HepG2 (cell line): ENCODE data around the gene HEXD. TPM values are rescaled to one million over a fixed set of nuclear protein-coding genes. Genes with fewer than 3 reads are reported as not detected.

Experiments used
- CCAR2 ChIP-seq: fragments of 200-400 bp; formaldehyde crosslinking; optimal IDR thresholded peaks from 2 replicates; pipeline ENCODE3; 2018; ENCODE audit warnings: low read depth, mild to moderate bottlenecking, low read length, moderate library complexity
- CREB1 ChIP-seq, 2 experiments: fragments of 450-650 bp in 1 of 2; IDR thresholded peaks; 2 replicates each; pipeline ENCODE4 v1.6.1; 2016 to 2017; ENCODE audit warnings: control low read depth in 1 of 2, mild to moderate bottlenecking in 1 of 2, missing compliant biosample characterization in 1 of 2, missing genetic modification characterization in 1 of 2
- ERF ChIP-seq: IDR thresholded peaks from 2 replicates; pipeline ENCODE4 v1.6.1; 2018; ENCODE audit warnings: missing biosample characterization, missing genetic modification reagents
- ESRRA ChIP-seq: sonication (generic); formaldehyde crosslinking; IDR thresholded peaks from 2 replicates; pipeline ENCODE4 v1.5.1; 2020; ENCODE audit warnings: mild to moderate bottlenecking, low read depth, missing genetic modification reagents
- ETS1 ChIP-seq: sonication (generic); formaldehyde crosslinking; IDR thresholded peaks from 2 replicates; pipeline ENCODE4 v1.4.0; 2020; ENCODE audit warnings: missing genetic modification reagents
- HINFP ChIP-seq: sonication (generic); formaldehyde crosslinking; IDR thresholded peaks from 2 replicates; pipeline ENCODE4 v1.4.0; 2020; ENCODE audit warnings: low read depth, mild to moderate bottlenecking, missing genetic modification reagents
- HNF4A ChIP-seq: sonication (generic); formaldehyde crosslinking; IDR thresholded peaks from 2 replicates; pipeline ENCODE4 v1.4.0; 2020; ENCODE audit warnings: missing genetic modification reagents
- IRF9 ChIP-seq: sonication (generic); formaldehyde crosslinking; IDR thresholded peaks from 2 replicates; pipeline ENCODE4 v1.8.0; 2022; ENCODE audit warnings: missing genetic modification reagents, mild to moderate bottlenecking, borderline replicate concordance
- MTF2 ChIP-seq: sonication (generic); formaldehyde crosslinking; IDR thresholded peaks from 2 replicates; pipeline ENCODE4 v1.5.0; 2020; ENCODE audit warnings: missing genetic modification reagents, borderline replicate concordance
- NFE2L2 ChIP-seq: fragments of 150-350 bp; IDR thresholded peaks from 2 replicates; pipeline ENCODE4 v1.6.1; 2014; ENCODE audit warnings: low read length
- NFKB2 ChIP-seq: sonication (generic); formaldehyde crosslinking; IDR thresholded peaks from 2 replicates; pipeline ENCODE4 v1.4.0; 2020; ENCODE audit warnings: missing genetic modification reagents, borderline replicate concordance
- RAD21 ChIP-seq: fragments of 450-650 bp; formaldehyde crosslinking; IDR thresholded peaks from 2 replicates; pipeline ENCODE4 v1.5.0; 2020; ENCODE audit warnings: mild to moderate bottlenecking
- SCMH1 ChIP-seq: sonication (generic); formaldehyde crosslinking; IDR thresholded peaks from 2 replicates; pipeline ENCODE4 v1.9.0; 2021; ENCODE audit warnings: missing genetic modification reagents, mild to moderate bottlenecking, borderline replicate concordance
- SMAD9 ChIP-seq: sonication (generic); formaldehyde crosslinking; IDR thresholded peaks from 2 replicates; pipeline ENCODE4 v1.5.1; 2020; ENCODE audit warnings: mild to moderate bottlenecking, missing genetic modification reagents
- SP140L ChIP-seq: sonication (generic); formaldehyde crosslinking; IDR thresholded peaks from 2 replicates; pipeline ENCODE4 v1.4.0; 2020; ENCODE audit warnings: missing genetic modification reagents, borderline replicate concordance
- TAF15 ChIP-seq: fragments of 200-400 bp; formaldehyde crosslinking; IDR thresholded peaks from one replicate; pipeline ENCODE4 v1.6.1; 2018; ENCODE audit warnings: mild to moderate bottlenecking, low read depth, low read length; ENCODE audit not compliant: poor library complexity, severe bottlenecking
- TRIM22 ChIP-seq: fragments of 450-650 bp; IDR thresholded peaks from 2 replicates; pipeline ENCODE4 v1.6.1; 2017
- TSC22D2 ChIP-seq: sonication (generic); formaldehyde crosslinking; IDR thresholded peaks from 2 replicates; pipeline ENCODE4 v1.5.1; 2020; ENCODE audit warnings: missing genetic modification reagents, mild to moderate bottlenecking, borderline replicate concordance
- YY1 ChIP-seq: IDR thresholded peaks from 2 replicates; pipeline ENCODE4 v1.6.1; 2011; ENCODE audit warnings: low read length, low read depth, moderate library complexity, mild to moderate bottlenecking; ENCODE audit not compliant: insufficient read depth, insufficient replicate concordance
- ZNF205 ChIP-seq: IDR thresholded peaks from 2 replicates; pipeline ENCODE4 v1.6.1; 2018; ENCODE audit warnings: missing biosample characterization, missing genetic modification reagents
- ZNF326 ChIP-seq: sonication (generic); formaldehyde crosslinking; IDR thresholded peaks from 2 replicates; pipeline ENCODE4 v1.4.0; 2020; ENCODE audit warnings: missing genetic modification reagents, borderline replicate concordance
- ZNF570 ChIP-seq: sonication (generic); formaldehyde crosslinking; IDR thresholded peaks from 2 replicates; pipeline ENCODE4 v1.4.0; 2020; ENCODE audit warnings: mild to moderate bottlenecking, missing genetic modification reagents, borderline replicate concordance
- ZNF7 ChIP-seq: IDR thresholded peaks from 2 replicates; pipeline ENCODE4 v1.6.1; 2016; ENCODE audit warnings: missing biosample characterization, missing genetic modification reagents
- ZNF747 ChIP-seq: sonication (generic); formaldehyde crosslinking; IDR thresholded peaks from 2 replicates; pipeline ENCODE4 v1.8.1; 2023; ENCODE audit warnings: missing genetic modification reagents, mild to moderate bottlenecking, borderline replicate concordance
- ZNF776 ChIP-seq: sonication (generic); formaldehyde crosslinking; IDR thresholded peaks from 2 replicates; pipeline ENCODE4 v1.4.0; 2020; ENCODE audit warnings: mild to moderate bottlenecking, missing genetic modification reagents
- polyA plus RNA-seq, 8 experiments: library from polyadenylated mRNA; depleted of rRNA in 3 of 8; stranded (reverse) in 7 of 8; unstranded in 1 of 8; fragments of >200 nt; fragmentation: Illumina TruSeq in 4 of 8; extraction: Trizol in 4 of 8; gene quantifications; 2 replicates each; pipeline versions ENCODE4 v1.2.1 to v1.2.3, GENCODE V29; 2011 to 2016; ENCODE audit warnings: low read depth in 4 of 8, missing spikeins in 1 of 8, mixed read lengths in 1 of 8; ENCODE audit not compliant: insufficient read depth in 1 of 8
- total RNA-seq, 5 experiments: library from RNA; depleted of rRNA; stranded (reverse); fragments of >200 nt; fragmentation: Illumina TruSeq; extraction: Trizol; gene quantifications; 2 replicates each; pipeline ENCODE4 v1.2.3, GENCODE V29; 2016; ENCODE audit warnings: low read depth in 1 of 5

The HEXD gene
- total and polyA plus RNA-seq, 2 of the 13 experiments (the other 11 are each of a cell fraction or from before 2014, with no cell fraction given), result 22.3 to 41.8 TPM

- TF ChIP-seq HINFP (CRISPR knock-in tag), result peak; percentile 64; the same call in 1 of the 2 replicates
- TF ChIP-seq ZNF326, result no peak; the same call in 1 of the 2 replicates
- no peak for TF ChIP-seq TAF15
- TF ChIP-seq HNF4A (CRISPR knock-in tag), result peak; percentile 59; the same call in 1 of the 2 replicates
- TF ChIP-seq SP140L (CRISPR knock-in tag), result no peak
- no peak for TF ChIP-seq SMAD9 (CRISPR knock-in tag)
- TF ChIP-seq ZNF7, result no peak
- peak; percentile 79; the same call in 1 of the 2 replicates for TF ChIP-seq ESRRA (CRISPR knock-in tag)
- peak; percentile 56; the same call in 1 of the 2 replicates for TF ChIP-seq ZNF205 (CRISPR knock-in tag)
- no peak for TF ChIP-seq SCMH1
- no peak for TF ChIP-seq CREB1 (IDR thresholded peaks at IDR 0.05)
- TF ChIP-seq CREB1 (CRISPR knock-in tag; IDR thresholded peaks at IDR 0.05), result no peak
- TF ChIP-seq RAD21, result peak; percentile 39; the same call in 1 of the 2 replicates
- no peak; the same call in 1 of the 2 replicates for TF ChIP-seq ZNF747
- TF ChIP-seq TRIM22, result no peak
- TF ChIP-seq ZNF570 (CRISPR knock-in tag), result no peak
- TF ChIP-seq ETS1 (CRISPR knock-in tag), result no peak
- no peak for TF ChIP-seq ERF (CRISPR knock-in tag)
- peak; percentile 39; the same call in 1 of the 2 replicates for TF ChIP-seq NFKB2 (CRISPR knock-in tag)
- TF ChIP-seq YY1, result peak; percentile 4
- peak; percentile 2; the same call in 1 of the 2 replicates for TF ChIP-seq MTF2 (CRISPR knock-in tag)
- peak; percentile 72 for TF ChIP-seq ZNF776 (CRISPR knock-in tag)
- TF ChIP-seq NFE2L2, result no peak
- TF ChIP-seq TSC22D2 (CRISPR knock-in tag), result no peak; the same call in 1 of the 2 replicates
- no peak for TF ChIP-seq CCAR2
- peak; percentile 84; the same call in 1 of the 2 replicates for TF ChIP-seq IRF9
These were observed 33.2 kb upstream of the HEXD start (continued) for GRCh38 chr17:82384730-82385481.
